Dermis blood vessel endothelial cell (primary cell): Measurements from ENCODE around the gene CELF4. TPM values are rescaled to one million over a fixed set of nuclear protein-coding genes. Genes with fewer than 3 reads are reported as not detected.

ENCODE experiments used
- DNase-seq: peaks from one replicate; pipeline ENCODE4 v3.0.0; 2010
- total RNA-seq: library from RNA; depleted of rRNA; stranded (reverse); fragments of >200 nt; gene quantifications from 2 replicates; pipeline ENCODE4 v1.2.3, GENCODE V29; 2014

The CELF4 gene
- total RNA-seq, 1 donor from 2014 or later = not detected

GRCh38 chr18:37249171-37249886 lies 316.3 kb downstream of the CELF4 start:
- DNase-seq = no peak

- DNase-seq = no peak
These were observed 317.3 kb downstream of the CELF4 start for GRCh38 chr18:37248281-37248680.

DNA sequence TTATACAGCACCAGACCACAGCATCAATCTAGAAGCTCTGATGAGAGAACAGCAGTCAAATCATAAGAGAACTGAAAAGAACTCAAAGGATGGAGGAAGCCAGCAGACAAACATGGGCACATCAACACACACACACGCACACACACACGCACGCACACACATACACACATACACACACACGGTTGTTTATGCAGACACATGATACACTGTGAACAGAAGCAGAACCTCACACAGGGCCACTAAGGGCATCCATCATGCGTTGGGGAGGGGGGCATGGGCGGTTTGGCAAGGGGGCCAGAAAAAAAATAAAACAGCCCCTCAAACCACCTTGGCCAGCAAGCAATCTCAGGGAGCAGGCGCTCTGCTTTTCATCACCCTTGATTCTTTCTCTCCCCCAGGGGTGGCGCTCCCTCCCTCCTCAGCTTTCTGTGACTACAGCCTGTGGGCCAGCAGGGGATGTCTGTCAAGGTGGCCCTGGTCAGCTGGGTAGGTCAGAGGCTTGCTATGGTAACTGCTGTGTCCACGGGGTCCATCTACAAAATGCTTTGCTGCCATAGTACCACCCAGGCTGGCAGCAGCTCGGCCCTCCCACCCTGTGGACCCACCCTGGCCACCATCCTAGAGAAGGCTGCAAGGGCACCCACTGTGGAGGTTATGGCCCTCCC lies 318.0 kb downstream of the CELF4 start:
- DNase-seq = no peak

DNA sequence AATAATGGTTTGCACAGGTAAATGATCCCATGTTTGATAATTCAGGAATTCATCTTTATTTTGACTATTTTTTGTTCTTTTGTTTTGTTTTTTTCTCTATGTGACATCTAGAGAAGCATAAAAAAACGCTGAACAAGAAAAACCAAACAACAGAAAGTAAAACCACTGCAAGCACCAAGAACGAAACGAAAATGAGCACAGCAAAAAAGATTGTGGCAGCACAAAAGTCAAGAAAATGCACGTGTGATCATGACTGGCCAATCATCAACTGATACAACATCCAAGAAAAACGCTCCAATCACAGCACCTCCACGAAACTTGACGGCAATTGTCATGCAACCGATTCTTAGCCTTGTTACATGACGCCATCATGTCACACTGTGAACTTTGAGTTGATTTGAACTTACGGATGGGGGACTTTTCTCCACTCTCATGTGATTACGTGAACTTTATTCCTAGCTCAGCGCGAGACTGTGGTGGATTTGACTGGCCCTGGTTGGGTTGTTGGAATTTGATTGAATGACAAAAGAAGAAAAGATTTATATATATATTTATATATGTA lies 318.7 kb downstream of the CELF4 start:
- DNase-seq = no peak

GRCh38 chr18:37244618-37245017 lies 321.0 kb downstream of the CELF4 start:
- DNase-seq = no peak

DNA sequence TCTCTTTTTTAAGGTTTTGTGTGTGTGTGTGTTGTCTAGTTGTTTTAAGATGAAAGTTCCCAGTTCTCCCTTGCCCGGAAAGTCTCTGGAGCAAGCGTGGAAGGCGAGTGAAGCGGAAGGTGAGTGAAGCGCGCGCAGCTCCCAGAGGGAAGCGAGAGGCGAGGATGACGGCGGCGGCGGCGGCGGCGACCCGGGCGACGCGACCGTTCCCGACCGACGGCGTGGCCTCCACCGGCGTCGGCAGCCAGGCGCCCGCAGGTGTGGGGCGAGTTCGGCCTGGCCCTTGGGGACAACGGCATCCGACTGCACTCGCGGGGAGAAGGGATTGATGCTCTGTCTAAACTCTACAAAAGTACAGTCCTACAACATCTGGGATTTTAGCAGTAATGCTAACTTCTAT lies 321.9 kb downstream of the CELF4 start:
- DNase-seq = no peak

DNA sequence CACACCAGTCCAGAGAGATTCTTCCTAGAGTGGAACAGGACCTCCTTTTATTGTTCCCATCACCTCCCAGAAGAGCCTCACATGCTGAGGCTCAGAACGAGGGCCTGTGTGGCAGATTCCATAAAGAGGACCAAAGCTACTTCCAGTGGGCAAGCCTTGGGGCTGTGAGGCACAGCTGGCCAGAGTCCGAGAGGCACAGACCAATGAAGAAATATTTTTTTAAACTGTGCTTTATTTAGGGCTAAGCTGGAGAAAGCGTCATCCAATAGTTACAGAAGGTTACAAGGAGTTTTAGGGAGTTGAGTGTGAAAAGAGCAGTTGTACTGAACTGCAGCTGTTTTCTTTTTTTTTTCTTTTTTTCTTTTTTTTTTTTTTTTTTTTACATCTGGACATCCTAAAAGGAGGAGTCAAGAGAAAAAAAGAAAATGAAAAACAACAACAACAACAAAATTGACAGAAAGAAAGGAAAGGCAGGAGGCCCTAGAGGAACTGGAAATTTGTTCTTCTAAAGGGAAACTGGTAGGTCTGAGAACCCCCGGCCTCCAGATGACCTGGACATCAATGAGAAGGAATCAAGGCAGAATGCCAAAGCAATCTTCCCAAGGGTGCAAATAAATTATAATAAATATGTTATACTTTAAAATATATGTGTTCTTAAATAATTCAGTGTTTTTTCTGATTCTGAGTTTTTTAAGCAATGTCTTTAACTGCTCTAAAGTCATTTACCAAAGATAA lies 322.6 kb downstream of the CELF4 start:
- no peak for DNase-seq

DNA sequence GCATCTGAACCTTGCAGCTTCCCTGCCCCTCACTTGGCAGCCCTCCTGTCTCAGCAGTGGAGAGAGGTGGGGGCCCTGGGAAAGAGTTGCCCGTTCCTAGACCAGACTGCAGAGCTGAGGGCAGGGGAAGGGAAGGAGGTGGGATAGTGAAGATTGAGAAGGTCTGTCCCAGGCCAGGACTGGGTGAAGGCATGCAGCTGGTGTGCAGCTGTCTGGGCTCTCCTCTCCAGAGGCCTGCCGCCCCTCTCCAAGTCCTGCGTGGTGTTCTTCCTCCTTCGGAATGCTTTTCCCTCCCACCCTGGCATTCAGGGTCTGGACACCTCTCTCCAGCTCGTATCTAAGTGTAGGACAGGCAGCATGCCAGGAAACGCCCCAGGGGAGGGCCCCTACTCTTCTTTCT lies 323.5 kb downstream of the CELF4 start:
- no peak for DNase-seq

DNA sequence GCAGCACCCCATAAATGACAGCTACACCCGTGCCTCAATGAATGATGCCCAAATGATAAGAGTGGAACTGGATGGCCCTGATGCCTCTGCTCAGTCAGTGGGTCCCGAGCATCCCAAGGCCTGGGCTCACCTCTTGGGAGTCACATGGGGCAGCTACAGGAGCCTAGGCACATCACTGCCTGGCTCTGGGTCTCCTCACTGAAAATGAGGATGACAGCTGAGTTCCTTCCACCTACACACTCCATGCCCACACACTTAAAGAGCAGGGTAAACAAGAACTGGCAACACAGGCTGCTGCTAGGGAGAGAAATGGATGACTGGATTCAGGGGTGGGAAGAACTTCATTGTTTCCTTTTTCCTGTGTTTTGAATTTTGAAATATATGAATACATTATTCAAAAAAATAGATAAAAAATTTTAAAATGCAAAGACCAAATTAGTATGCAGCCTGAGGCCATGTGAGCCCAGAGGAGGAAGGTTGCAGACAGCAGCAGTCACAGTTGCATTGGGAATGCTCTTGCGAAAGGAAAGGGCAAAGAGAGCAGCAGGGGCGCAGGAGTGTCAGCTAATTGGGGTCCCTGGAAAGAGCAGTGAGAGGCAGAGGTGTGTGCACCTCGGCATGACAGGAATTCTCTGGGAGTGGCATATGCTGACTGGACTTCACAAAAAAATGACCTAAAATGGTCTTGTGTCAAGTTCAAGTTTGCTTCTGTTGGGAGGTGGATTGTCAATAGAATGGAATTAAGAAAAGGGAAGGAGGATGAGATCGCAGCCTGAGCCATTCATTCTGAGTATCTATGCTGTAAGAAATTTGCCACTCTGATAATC lies 327.1 kb downstream of the CELF4 start:
- DNase-seq = no peak

DNA sequence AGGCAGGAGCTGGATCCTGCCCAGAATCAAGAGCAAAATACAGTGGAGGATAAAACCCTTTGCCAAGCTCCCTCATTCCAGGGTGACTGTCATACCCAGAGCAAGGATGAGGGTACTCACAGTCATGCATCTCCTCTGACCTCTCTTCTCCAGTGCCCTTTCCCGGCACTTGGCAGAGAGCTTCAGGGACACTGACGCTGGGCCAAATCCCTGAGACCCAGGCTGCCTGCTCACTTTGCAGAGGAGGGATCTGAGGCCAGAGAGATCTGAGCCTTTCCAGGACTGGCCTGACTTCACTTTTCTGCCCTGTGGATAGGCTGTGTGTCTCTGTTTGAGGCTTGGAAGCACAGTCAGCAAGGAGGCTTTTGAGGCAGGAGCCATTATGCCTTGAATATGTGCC lies 330.0 kb downstream of the CELF4 start:
- no peak for DNase-seq

DNA sequence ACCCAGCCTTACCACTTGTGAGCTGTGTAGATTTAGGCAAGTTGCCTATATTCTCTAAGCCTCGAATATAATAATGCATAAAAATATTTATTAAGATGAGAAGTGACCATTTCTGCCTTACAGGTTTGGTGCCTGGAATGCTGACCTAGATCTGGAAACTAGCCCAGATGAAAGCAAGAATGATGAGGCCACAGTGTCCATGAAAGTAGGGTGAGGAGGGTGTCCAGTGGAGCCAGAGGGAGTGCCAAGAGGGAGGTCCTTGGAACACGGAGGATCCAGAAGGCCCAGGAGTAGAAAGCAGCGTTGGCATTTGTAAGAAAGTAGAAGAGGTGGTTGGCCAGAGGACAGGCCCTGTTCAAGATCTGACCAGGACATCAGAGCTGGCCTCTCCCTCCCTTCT lies 334.3 kb downstream of the CELF4 start:
- DNase-seq = no peak

GRCh38 chr18:37230768-37231167 lies 334.8 kb downstream of the CELF4 start:
- no peak for DNase-seq

- no peak for DNase-seq
These were observed 340.3 kb downstream of the CELF4 start for GRCh38 chr18:37225279-37225678.

DNA sequence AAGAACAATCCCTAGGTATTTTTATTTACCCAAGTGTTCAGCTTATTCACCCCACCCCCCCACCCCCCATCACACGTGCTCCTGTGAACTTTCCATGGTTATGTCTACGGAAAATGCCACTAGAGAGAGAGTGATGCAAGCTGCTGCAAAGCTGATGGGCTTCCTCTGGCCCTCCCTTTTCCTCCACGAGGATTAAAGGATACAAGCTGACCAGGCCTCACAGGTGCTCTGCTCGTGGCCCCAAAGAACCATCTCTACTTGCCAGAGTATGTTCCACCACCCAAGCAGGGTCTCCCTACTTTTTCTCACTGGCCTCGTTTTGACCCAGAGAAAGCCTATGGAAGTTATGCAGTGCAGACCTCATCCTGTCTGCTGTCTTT lies 342.6 kb downstream of the CELF4 start:
- DNase-seq = no peak

- DNase-seq = no peak
These were observed 343.1 kb downstream of the CELF4 start for GRCh38 chr18:37222354-37222998.

DNA sequence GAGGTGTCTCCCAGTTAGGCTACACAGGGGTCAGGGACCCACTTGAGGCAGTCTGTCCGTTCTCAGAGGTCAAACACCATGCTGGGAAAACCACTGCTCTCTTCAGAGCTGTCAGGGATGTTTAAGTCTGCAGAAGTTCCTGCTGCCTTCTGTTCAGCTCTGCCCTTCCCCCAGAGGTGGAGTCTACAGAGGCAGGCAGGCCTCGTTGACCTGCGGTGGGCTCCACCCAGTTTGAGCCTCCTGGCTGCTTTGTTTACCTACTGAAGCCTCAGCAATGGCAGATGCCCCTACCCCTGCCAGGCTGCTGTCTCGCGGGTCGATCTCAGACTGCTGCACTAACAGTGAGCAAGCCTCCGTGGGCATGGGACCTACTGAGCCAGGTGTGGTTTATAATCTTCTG lies 346.3 kb downstream of the CELF4 start:
- DNase-seq = no peak

DNA sequence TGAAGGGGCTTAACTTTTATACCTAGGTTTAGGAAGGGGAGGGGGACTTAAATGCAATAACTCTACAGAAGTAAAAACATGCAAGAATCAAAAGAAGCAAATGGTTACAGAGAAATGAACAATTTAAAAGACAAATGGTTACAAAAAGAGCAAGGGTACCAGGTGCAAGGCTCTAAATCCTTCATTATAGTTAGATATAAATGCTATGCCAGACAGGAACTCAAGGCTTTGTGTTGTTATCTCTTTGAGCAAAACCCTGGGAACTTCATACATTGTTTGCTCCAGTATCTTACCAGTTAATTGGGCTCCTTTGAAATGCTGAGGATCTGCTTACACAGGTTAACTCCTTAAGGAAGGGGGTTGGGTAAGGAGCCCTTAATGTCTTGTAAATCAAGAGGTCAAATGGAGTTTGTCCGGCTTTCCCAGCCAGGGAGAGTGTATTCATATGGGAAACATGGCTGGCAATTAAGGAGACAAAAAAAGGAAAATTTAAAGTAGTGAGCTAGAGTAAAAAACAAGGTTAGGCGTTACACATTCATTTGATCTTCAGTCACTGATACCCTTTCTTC lies 347.5 kb downstream of the CELF4 start:
- no peak for DNase-seq

GRCh38 chr18:37210781-37211180 lies 354.8 kb downstream of the CELF4 start:
- DNase-seq = no peak

DNA sequence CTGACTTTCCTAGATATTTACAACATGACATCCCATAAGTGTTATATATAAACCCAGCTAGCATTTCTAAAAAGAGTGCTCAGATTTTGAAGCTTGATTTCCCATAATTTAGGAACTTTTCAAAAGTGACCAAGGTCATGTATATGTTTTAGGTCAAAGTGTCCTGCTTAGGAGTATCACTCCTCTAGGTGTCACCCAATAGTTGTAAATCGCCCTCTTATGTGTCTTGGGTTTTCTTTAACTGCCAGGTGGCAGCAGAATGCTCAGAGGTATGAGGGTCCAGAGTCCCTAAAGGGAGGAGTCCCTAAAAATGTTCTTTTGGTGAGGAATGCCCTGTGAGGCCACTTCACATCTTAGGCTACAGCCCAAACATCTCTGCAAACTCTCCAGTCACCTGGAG lies 358.3 kb downstream of the CELF4 start:
- DNase-seq = no peak

GRCh38 chr18:37199741-37200140 lies 365.9 kb downstream of the CELF4 start:
- no peak for DNase-seq
